AG08395 (cell line): ENCODE data around the gene ADSS1.

Experiments
- DNase-seq: peaks from one replicate; pipeline ENCODE4 v3.0.0; 2012; ENCODE audit warnings: mixed read lengths, low spot score

The ADSS1 gene

GRCh38 chr14:104770851-104771272, 46.8 kb downstream of the ADSS1 start:
- DNase-seq: peak; percentile 21

- DNase-seq: no peak
Observed at GRCh38 chr14:104771374-104771773, 47.3 kb downstream of the ADSS1 start.

GRCh38 chr14:104771918-104772706, 48.1 kb downstream of the ADSS1 start:
- no peak for DNase-seq

GRCh38 chr14:104772707-104773504, 48.9 kb downstream of the ADSS1 start:
- DNase-seq: no peak

- DNase-seq: no peak
Observed at GRCh38 chr14:104773505-104774452, 49.8 kb downstream of the ADSS1 start.

- DNase-seq: no peak
Observed at GRCh38 chr14:104774453-104775072, 50.5 kb downstream of the ADSS1 start.

GRCh38 chr14:104775073-104775489, 51.1 kb downstream of the ADSS1 start:
- DNase-seq: no peak

- no peak for DNase-seq
Observed at GRCh38 chr14:104776481-104776880, 52.5 kb downstream of the ADSS1 start.

- DNase-seq: no peak
Observed at GRCh38 chr14:104776961-104777807, 53.2 kb downstream of the ADSS1 start.

- DNase-seq: no peak
Observed at GRCh38 chr14:104777808-104778249, 53.8 kb downstream of the ADSS1 start.

- no peak for DNase-seq
Observed at GRCh38 chr14:104778694-104779331, 54.8 kb downstream of the ADSS1 start.

- no peak for DNase-seq
Observed at GRCh38 chr14:104779776-104780512, 55.9 kb downstream of the ADSS1 start.

GRCh38 chr14:104780513-104781030, 56.5 kb downstream of the ADSS1 start:
- DNase-seq: no peak

GRCh38 chr14:104781271-104782077, 57.4 kb downstream of the ADSS1 start:
- DNase-seq: no peak

- no peak for DNase-seq
Observed at GRCh38 chr14:104782086-104782807, 58.2 kb downstream of the ADSS1 start.

GRCh38 chr14:104782808-104783139, 58.7 kb downstream of the ADSS1 start:
- no peak for DNase-seq

- DNase-seq: no peak
Observed at GRCh38 chr14:104783484-104784217, 59.6 kb downstream of the ADSS1 start.
